Activated T-helper 1 cell treated with anti-CD3 and anti-CD28 coated beads, Interleukin-2, amount 50 U/mL, for 16 hours (primary cell): ENCODE measurements around the gene RBKS.

Experiments
- DNase-seq, 2 donors: peaks; one replicate each; pipeline ENCODE4 v3.0.0-alpha.2; 2020; ENCODE audit warnings: low read depth in 1 of 2, low spot score in 1 of 2

Gene RBKS

DNA sequence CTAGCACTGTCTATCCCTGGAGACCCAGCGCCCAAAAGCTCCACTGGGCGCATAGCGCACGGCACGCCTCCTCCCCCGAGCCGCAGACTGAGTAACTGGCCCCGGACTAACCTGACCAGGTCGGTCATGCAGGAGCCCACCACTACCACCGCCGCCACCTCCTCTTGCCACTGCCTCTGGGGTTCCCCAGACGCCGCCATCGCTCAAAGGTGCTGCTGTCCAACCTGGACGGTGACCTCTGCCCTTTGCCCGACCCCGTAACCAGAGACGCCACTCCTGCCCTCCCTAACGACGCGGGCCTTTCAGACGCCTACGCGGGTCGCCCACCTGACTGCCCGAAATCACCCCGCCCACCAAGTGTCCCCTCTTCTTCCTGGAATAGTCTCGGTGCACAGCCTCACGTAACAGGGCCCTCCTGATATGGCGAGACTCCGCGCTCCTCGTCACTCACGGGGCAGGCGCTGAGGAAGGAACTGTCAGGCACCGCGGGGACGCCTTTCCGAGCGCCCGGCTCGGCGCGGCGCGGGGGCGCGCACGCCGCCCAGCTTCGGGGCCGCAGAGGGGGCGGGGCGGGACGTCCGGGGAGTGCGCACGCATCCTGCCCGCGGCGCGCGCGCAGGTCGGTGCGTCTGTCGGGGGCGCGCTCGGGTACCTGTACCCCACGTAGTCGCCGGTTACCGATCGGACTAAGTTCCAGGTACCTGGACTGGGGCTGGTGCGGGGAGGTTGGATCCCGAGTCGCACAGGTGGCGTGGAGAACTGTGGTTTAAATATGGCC lies at the start of gene RBKS, which contains the start of gene BABAM2:
RBKS (minus strand) TSS at position 242 of the 778 bp plus-strand sequence; CDS start at position 200, 42 bp downstream.
BABAM2 (plus strand) TSS at position 584 of the 778 bp plus-strand sequence. CDS start 3,828 bp downstream, outside the sequence.
- peak; percentile 84 to 85 for DNase-seq

DNA sequence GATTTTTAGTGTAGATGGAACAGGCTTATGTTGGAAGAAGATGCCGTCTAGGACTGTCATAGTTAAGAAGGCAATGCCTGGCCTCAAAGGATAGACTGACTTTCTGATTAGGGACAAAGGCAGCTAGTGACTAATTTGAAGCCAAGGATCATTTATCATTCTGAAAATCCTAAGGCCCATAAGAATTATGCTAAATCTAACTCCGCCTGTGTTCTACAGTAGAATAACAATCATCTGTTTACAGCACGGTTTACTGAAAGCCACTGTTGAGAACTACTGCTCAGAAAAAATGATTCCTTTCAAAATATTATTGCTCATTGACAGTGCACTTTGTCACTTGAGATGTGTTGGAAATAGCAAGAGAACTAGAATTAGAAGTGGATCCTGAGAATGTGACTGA lies 44.8 kb upstream of the RBKS start:
- DNase-seq = no peak

DNA sequence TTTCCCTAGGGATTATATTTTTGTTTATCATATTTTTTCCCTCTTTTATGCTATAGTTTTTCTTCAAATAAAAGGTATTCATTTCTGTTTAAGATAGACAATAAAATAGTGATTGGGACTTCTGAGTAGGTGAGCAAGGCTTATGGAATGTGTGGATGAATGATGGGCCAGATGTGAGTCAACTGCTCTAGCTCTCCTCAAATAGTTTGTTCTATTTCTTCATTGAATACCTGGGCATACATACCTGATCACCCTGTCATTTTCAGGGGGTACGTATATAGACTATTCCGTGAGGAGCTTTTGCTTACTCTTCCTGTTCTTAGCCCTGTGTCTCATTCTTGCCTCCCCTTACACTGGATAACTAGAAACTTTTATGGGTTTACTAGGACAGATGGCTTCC lies 42.2 kb upstream of the RBKS start:
- DNase-seq = no peak

DNA sequence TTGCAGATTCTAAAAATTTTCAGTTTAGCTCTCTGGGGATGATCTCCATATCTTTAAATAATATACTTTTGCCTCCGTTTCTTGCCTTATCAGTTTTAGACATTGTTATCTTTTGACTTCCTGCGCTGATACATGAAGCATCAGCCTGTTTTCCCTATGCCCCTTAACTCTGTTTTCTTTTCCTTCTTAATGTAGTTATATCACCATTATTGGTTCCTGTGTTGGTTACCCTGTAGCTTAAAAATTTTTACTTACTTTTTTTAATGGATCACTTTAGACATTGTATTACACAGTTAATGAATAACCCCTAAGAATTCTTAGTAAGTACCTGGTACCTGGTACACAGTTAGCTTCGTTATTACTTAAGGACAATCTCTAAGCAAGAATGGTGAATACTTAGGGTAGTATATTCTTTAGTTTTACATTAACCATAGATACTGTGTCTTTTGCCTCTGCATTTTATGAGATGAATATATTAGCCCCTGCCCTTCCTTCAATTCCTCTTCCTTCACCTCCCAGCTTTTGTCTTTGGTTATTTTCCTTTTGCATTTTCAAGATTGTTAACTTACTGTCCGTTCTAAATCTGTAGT lies 41.3 kb upstream of the RBKS start:
- DNase-seq = no peak

DNA sequence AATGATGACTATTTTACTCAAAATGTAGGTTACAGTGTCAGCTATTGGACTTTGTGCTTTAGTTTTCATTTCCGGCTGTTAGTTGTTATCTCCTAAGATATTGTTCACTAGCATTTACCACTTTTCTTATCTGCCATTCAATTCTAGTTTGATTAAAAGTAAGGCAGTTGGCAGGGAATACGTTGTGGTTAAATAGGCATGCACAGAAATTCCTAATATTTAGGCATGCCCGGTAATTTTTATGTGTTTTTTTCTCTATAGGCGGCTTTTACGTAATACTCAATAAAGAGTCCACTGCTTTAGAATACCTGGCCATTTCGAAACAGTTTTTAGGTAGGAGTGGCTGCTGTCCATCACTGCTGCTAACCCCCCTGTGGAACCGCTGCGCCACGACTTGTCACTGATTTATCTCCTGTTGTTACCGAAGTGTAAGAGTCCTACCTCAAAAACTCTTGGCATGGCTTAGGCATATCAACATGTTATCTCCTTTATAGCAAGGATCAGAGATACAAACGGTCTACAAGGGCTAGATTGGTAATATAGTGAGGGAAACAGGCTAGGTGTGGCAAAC lies 39.8 kb upstream of the RBKS start:
- DNase-seq = no peak

DNA sequence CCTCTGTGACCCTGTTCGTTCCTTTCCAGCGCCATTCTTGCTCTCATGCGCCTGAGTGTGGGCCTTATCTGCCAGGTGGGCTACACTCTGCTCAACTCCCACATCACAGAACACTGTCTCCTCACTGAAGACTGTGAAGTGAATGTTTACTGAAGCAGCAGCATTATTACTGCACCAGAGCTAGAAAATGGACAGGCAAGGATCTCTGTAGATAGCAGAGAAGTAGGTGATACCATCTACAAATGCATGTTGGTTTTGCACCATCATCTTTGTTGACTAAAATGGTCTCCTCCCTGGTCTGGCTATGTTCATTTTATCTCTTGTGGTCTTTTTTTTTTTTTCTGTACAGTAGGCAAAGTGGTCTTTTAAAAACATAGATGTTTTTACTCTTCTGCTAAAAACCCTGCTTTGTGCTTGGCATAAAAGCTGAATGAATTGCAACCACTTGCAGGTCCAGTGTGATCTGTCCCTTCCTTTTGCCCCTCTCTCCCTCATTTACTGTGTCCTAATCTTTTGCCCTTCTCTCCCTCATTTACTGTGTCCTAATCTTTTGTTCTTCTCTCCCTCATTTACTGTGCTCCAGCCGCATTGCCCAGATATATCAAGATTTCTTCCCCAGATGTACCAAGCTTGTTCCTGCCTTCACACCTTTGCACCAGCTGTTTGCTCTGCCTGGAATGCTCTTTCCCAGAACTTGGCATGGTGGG lies 35.7 kb upstream of the RBKS start:
- no peak for DNase-seq

DNA sequence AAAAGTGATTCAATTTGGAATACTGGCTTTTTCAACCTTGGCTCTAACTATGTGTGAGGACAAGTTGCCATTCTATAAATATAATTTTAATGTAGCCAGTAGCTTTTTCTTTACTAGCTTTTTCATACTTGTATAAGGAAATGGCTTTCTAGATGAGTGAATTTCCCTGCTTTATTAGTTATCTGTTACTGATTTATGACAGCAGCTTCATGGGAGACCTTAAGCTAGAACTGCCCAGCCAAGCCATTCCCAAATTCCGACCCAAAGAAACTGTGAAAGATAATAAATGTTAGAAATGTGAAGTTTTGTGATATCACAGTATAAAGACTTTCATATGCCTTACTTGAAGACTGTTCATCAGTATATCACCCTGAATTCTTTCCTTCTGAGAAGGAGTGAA lies 32.7 kb upstream of the RBKS start:
- no peak for DNase-seq

DNA sequence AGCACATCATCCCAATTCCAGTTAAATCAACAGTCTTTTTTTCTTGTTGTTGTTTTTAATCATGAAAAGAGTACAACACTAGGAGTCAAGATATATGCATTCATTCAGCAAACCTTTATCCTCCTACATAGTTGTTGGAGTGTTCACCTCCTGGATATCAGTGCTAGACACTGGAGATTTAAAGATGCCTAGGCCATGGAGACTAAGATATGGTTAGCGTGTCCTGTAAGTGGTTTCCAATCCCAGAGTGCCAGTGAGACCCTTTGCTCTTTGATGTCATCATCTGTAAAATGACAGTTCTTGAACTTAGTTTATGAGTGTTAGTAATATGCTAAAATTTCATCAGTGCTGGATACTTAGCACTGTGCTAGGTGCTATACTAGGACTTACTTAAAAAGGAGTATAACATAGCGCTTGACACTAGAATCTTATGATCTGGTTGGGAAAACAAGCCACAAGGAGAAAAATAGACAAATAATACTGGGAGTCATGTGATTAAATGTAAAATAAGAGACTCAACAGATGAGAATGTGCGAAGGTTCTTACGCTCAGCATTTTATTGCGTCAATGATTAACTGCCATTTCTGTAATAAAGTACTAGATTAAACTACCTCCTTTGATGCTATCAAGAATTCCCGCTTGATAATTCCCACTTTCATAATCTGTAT lies 31.8 kb upstream of the RBKS start:
- no peak for DNase-seq

DNA sequence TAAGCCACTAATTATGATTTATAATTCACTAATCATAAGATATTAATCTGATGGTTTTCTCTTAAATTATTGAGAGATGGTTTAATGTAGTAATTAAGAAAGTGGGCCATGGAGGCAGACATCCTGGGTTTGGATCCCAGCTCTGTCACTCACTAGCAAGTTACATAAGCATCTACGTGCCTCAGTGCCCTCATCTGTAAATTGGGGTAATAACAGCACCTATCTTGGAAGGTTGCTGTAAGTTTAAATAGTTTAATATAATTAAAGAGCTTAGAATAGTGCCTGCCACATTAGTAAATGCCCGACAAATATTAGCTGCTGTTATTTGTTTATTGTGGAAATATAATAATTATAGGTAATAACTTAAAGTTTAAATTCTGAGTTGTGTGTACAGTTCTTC lies 31.2 kb upstream of the RBKS start:
- DNase-seq = no peak

DNA sequence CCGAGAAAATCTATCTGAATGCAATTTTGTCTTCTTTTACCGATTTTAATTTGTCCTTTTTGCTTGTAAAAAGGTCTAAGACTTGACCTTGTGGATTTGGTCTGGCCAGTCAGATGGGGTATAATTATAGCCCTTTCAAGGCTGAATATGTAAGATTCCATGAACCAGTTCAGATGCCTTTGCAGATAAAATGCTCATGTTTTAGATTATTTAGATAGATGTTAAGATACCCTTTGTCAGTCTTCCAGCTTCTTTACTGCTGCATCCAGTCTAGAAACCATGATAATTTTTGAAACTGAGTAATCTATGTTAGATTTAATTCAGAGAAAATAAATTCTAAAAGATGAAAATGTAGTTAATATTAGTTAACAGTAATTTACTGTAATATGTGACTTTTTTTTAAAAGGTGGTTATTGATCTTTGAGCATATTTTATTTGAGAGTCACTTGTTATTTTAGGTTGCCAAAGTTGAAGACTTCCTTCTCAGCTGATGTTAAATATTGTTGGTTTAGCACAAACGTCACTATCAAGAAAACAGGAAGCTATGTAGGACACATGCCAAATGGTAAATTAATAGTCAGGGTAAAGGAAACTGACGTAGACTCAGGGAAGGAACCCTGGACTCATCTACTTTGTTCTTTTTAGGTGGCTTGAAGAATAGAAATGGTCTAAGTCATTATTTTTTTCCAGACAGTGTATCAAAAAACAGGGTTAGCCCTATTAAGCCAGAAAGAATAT lies 30.1 kb upstream of the RBKS start:
- no peak for DNase-seq

DNA sequence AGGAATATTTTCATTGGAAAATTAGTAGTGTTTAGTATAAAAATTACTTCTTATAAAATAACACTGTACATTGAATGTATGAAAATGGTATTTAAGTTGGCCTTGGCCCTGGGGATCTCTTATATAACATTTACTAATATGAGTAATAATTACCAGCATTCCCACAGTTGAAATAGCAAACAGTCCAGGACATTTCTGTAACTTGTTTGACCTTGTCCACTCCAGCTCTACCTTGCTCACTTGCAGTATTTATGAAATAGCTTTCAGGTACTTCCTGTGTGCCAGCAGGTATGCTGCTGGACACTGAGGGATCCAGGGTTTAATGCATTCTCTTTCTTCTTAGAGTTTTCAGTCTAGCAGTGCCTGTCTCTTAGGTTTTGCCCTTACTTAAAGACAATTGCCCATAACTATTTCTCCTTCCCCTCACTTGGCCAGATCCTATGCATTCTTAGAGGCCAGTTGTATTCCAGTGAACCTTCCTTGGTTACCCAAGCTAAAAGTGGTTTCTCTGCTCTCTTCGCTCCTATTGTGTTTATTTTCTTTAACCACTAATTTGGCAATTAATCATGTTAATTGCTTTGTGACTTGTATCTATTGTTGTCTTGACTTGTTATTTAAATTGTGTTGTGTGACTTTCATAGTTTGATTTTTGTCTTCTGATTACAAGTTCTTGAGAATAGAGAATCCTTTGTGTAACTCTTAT lies 26.3 kb upstream of the RBKS start:
- no peak for DNase-seq

DNA sequence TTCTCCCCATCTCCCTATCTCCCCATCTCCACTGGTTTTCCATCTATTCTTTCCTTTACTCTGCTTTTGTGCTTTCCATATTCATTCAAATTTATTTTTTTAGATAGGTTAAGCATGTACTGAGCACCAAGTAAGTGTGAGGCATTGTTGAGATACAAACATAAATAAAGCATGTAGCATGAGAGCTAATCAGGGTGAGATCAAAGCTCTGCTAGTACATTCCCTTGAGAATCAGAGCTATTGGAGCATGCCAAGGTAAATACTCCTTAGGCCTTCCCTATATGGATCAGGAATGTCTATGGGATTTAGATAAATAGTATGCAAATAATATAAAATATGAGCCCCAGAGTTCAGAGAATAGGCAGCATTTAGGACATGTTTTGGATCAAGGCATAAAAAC lies 25.7 kb upstream of the RBKS start:
- DNase-seq = no peak

DNA sequence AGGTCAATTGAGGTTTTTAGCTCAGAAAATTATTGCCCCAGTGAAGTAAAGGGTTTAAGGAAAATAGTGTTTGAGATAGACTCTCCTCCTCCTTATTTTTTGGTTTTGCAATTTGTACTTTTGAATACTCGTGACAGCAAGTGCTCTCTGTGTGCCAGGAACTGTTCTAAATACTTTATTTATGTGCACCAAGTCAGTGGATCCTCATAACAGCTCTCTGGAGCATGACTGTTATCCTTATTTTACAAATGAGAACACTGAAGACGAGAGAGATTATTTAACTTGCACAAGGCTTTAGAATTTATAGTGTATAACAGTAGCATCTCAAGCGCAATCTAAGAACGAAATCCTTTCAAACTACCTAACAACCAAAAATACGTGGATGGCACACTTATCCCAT lies 25.0 kb upstream of the RBKS start:
- no peak for DNase-seq

DNA sequence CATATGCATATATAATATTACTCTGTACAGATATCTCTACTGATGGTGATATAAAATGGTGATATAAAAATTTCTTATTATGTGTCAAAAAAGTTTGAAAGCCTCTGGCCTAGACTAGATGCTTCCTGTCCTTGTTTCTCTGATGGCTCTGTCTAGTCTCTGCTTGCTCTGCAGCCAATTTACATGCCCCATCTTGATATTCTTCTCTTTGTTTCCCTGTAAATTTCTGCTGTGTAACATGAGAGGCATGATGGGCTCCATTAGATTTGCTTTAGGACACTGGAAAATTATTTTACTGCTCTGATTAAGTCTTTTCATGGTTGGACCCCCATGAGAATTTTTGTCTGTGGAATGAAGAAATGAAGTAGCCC lies 24.6 kb upstream of the RBKS start:
- no peak for DNase-seq

DNA sequence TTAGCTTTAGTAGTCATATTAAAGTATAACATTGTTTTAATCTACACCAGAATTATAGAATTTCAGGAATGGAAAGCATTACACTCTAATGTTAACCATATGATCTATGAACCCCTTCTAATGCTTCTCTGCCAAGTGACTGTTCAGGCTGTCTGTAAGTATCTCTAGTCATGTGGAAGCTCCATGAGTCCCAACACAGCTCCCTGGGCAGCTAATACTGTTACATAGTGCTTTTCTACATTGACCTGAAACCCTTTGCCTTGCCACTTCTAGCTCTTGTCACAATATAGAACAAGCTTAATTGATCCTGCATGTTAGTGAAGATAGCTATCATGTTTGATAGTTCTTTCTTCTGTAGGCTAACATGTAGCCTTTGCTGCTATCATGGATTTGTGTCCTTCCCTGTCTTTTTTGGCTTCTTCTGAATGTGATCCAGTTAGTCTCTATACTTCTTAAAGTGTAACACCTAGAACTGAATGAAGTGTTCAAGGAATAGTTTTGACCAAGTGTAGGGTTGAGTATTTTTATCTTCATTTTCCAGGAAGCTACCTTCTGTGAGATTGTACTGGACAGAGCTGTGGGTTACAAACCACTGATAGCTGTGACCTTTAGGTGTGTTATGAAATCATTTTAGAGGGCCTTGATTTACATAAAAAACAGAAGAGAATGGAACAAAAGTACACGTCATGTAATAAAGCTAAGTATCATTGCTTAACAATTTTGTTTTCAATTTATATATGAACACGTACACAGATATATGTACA lies 24.0 kb upstream of the RBKS start:
- no peak for DNase-seq

DNA sequence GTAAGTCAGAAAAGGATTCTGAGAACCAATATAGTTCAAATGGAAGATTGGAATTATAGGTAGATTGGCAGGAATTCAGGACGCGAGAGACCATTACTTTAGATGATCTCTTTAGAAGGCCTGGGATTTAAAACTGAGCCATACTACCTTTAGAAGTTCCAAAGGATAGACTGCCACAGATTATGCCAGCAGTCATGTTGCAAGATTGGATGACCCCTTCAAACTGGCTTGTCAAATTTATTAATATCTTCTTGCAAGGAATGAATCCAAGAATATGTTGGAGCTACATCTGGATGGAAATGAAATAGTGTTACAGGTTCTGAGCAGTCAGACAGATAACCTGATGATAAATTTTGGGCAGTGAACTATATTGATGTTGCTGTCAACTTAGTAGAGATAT lies 22.3 kb upstream of the RBKS start:
- DNase-seq = no peak

DNA sequence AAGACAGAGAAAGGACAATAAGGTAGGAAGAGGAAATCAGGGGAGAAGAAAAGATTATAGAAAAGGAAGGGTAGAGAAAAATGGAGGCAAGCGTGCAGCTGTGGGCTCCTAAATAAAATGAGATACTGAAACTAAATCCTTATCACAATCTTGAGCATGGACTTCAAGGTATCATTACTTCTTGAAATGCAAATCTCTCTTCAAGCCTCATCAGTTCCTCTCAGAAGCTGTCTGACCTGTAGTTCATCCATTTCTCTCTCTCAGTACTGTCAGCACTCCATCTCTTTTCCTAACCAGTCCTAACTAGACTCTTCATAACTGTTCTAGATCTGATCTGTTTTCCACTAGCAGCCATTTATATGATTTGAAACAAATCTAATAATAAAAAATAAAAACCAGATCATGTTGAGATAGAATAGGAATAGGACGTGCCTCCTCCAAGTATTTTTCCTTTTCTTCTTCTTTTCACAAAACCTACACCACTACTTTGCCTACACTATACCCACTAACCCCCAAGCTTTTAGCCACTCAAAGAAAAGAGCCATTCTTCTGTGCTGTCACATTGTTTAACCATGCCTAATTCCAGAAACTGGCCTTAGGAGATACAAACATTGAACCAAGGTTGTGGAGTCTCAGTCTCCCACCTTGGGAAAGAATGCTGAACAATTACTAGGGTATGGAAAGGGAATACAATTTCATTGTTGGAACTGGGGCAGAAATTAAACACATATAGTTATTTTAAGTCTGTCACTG lies 21.4 kb upstream of the RBKS start:
- no peak for DNase-seq

DNA sequence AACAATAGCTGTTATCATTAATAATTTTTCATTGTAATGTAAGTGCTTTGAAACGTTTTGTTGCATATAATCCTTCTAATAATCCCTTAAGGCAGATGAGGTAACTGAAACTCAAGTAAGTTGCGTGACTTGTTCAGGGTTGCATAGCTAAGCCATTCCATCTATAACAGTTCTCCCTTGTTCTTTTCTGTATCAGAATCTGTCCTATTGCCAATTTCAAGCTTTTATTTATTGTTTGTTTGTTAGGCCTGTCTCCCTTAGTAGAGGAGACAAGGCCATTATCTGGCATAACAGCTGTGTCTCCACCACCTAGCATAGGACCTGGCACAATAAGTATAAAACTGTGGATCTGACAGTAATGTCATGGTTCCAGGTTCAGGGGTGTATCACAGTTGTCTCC lies 19.7 kb upstream of the RBKS start:
- DNase-seq = no peak

DNA sequence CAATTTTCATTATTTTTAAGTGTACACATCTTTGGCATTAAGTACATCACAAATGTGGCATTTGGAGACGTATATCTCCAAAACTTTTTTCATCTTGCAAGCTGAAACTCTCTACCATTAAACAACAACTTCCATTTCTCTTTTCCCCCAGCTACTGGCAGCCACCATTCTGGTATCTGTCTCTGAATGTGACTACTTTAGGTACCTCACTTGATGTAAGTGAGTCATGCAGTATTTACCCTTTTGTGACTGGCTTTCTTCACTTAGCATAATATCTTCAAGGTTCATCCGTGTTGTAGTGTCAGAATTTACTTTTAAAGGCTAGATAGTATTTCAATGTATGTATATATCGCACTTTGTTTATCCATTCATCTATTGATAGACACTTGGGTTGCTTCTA lies 17.4 kb upstream of the RBKS start:
- no peak for DNase-seq
